GM21737 (cell line): Measurements from ENCODE around the gene FAM25A.
"Not testable (repeated sequence)": the region's sequence is repeated elsewhere in the genome, so short reads cannot be mapped to it uniquely, and the experiment has no call there.

Experiments
- ATAC-seq: cut with Tn5 transposase; IDR thresholded peaks from one replicate; pipeline ENCODE4 v1.9.1; 2021; ENCODE audit warnings: mild to moderate bottlenecking, moderate library complexity; ENCODE audit not compliant: unreplicated experiment

FAM25A gene

GRCh38 chr10:87009134-87009696 lies 10.9 kb upstream of the FAM25A start:
- ATAC-seq, result not testable (repeated sequence)

- not testable (repeated sequence) for ATAC-seq
Observed at GRCh38 chr10:87013528-87013927, 6.6 kb upstream of the FAM25A start.

- ATAC-seq, result not testable (repeated sequence)
Observed at GRCh38 chr10:87014986-87015716, 4.9 kb upstream of the FAM25A start.

GRCh38 chr10:87018127-87018526 lies 2.0 kb upstream of the FAM25A start:
- ATAC-seq, result not testable (repeated sequence)

- ATAC-seq, result not testable (repeated sequence)
Observed at GRCh38 chr10:87019066-87019465, 1.0 kb upstream of the FAM25A start.

GRCh38 chr10:87019504-87019903 lies 590 bp upstream of the FAM25A start:
- ATAC-seq, result not testable (repeated sequence)

- not testable (repeated sequence) for ATAC-seq
Observed at GRCh38 chr10:87025285-87025958, 5.3 kb downstream of the FAM25A start.

GRCh38 chr10:87026747-87027508 lies 6.8 kb downstream of the FAM25A start:
- ATAC-seq, result not testable (repeated sequence)

- ATAC-seq, result not testable (repeated sequence)
Observed at GRCh38 chr10:87030419-87030818, 10.3 kb downstream of the FAM25A start.

GRCh38 chr10:87030912-87031635 lies 11.0 kb downstream of the FAM25A start:
- no peak for ATAC-seq

GRCh38 chr10:87036623-87037022 lies 16.5 kb downstream of the FAM25A start:
- no peak for ATAC-seq

GRCh38 chr10:87038286-87038717 lies 18.2 kb downstream of the FAM25A start:
- no peak for ATAC-seq

GRCh38 chr10:87038786-87039185 lies 18.7 kb downstream of the FAM25A start:
- ATAC-seq, result no peak

- ATAC-seq, result not testable (repeated sequence)
Observed at GRCh38 chr10:87043579-87043978, 23.5 kb downstream of the FAM25A start.

GRCh38 chr10:87045434-87045938 lies 25.4 kb downstream of the FAM25A start:
- no peak for ATAC-seq

GRCh38 chr10:87053111-87053510 lies 33.0 kb downstream of the FAM25A start:
- no peak for ATAC-seq

GRCh38 chr10:87053577-87054181 lies 33.6 kb downstream of the FAM25A start:
- ATAC-seq, result no peak

GRCh38 chr10:87054373-87055295 lies 34.5 kb downstream of the FAM25A start:
- no peak for ATAC-seq

GRCh38 chr10:87058171-87058570 lies 38.1 kb downstream of the FAM25A start:
- no peak for ATAC-seq
